Melanocyte of skin (primary cell): ENCODE data around the gene PVALB. TPM values are rescaled to one million over a fixed set of nuclear protein-coding genes. Genes with fewer than 3 reads are reported as not detected.

Experiments
- total RNA-seq, 2 donors: library from RNA; depleted of rRNA; stranded (reverse); fragments of >200 nt; gene quantifications; 2 replicates each; pipeline ENCODE4 v1.2.3, GENCODE V29; 2012

Gene PVALB
- total RNA-seq: not detected

GRCh38 chr22:36816636-36817524, at the start of gene PVALB:
PVALB (minus strand) TSS chr22:36817035; CDS start chr22:36817005, 30 bp downstream.

GRCh38 chr22:36860821-36861659, 44.2 kb upstream of the PVALB start, which contains the start of gene NCF4:
NCF4 (plus strand) TSS chr22:36861006; CDS start chr22:36861172, 166 bp downstream.

GRCh38 chr22:36775964-36776669, 40.7 kb downstream of the PVALB start, which contains the start of gene IFT27:
IFT27 (minus strand) TSS chr22:36776119; CDS start chr22:36775707, 412 bp downstream.

Other genes starting within 250 kb of the PVALB start
- gene CACNG2, start 113.3 kb downstream of the PVALB start, total RNA-seq: not detected
- gene IFT27, start 40.9 kb downstream of the PVALB start, total RNA-seq: 10 to 100 TPM; 14.3 to 24.1 TPM
- gene NCF4, start 44.0 kb upstream of the PVALB start, total RNA-seq: not detected
- gene CSF2RB, start 96.6 kb upstream of the PVALB start, total RNA-seq: not detected
- gene TST, start 202.4 kb upstream of the PVALB start, total RNA-seq: 10 to 100 TPM; 27.0 to 29.6 TPM
- gene MPST, start 202.7 kb upstream of the PVALB start, total RNA-seq: 10 to 100 TPM; 35.8 to 77.3 TPM
- 10 to 100 TPM; 11.0 to 14.3 TPM for gene KCTD17, start 234.7 kb upstream of the PVALB start, total RNA-seq